Heart left ventricle (tissue), 16 donors: ENCODE results near the gene RNF224. TPM values are rescaled to one million over a fixed set of nuclear protein-coding genes. Genes with fewer than 3 reads are reported as not detected.

Source experiments
- ATAC-seq, 4 donors: fragments of 200-7000 bp; cut with Tn5 transposase; one replicate each; pipeline ENCODE4 v1.9.1; 2020 to 2022; ENCODE audit warnings: moderate library complexity in 4 of 4, mild to moderate bottlenecking in 3 of 4, moderate number of reproducible peaks in 1 of 4
- DNase-seq, 5 donors: peaks; one replicate each; pipeline ENCODE4 v3.0.0-alpha.2; 2020
- H3K27ac ChIP-seq, 12 donors: fragments of 200-600 bp; sonication (generic) in 4 of 12; one replicate each; pipeline versions ENCODE4 v1.5.0 to v1.8.0; 2016 to 2022; ENCODE audit warnings: mild to moderate bottlenecking in 2 of 12
- H3K27me3 ChIP-seq, 9 donors: fragments of 200-600 bp; sonication (generic) in 2 of 9; one replicate each; pipeline versions ENCODE4 v1.5.1 to v1.8.0; 2016 to 2022; ENCODE audit warnings: mild to moderate bottlenecking in 3 of 9
- H3K36me3 ChIP-seq, 9 donors: fragments of 200-600 bp; sonication (generic) in 2 of 9; one replicate each; pipeline versions ENCODE4 v1.5.0 to v1.8.0; 2018 to 2022; ENCODE audit warnings: mild to moderate bottlenecking in 2 of 9
- H3K4me1 ChIP-seq, 12 donors: fragments of 200-600 bp; sonication (generic) in 4 of 12; one replicate each; pipeline versions ENCODE4 v1.5.0 to v1.8.0; 2016 to 2022; ENCODE audit warnings: mild to moderate bottlenecking in 3 of 12
- H3K4me3 ChIP-seq, 12 donors: fragments of 200-600 bp; sonication (generic) in 4 of 12; one replicate each; pipeline versions ENCODE4 v1.5.0 to v1.8.0; 2017 to 2022; ENCODE audit warnings: mild to moderate bottlenecking in 9 of 12, moderate library complexity in 4 of 12
- H3K9me3 ChIP-seq, 12 donors: fragments of 200-600 bp; sonication (generic) in 4 of 12; one replicate each; pipeline versions ENCODE4 v1.5.0 to v1.8.0; 2016 to 2022; ENCODE audit warnings: mild to moderate bottlenecking in 1 of 12
- POLR2A ChIP-seq, 2 donors: fragments of 450-650 bp; IDR thresholded peaks; one replicate each; pipeline ENCODE4 v1.6.1; 2017; ENCODE audit warnings: antibody characterized with exemption in 2 of 2, mild to moderate bottlenecking in 2 of 2, moderate library complexity in 2 of 2
- WGBS, 4 donors: extraction: QIAGEN DNeasy Blood & Tissue Kit in 2 of 4; methylation state at CpG; one replicate each; pipeline versions ENCODE4 v1.1.5 to v1.1.7; 2013 to 2018; 5-methylcytosine and 5-hydroxymethylcytosine counted together
- intact Hi-C, 10 donors: fragments of 100-400 bp; cut with DNase I; formaldehyde crosslinking; loops; one replicate each; pipeline versions ENCODE4 v1.11.1 to v1.14.2; 2022
- polyA plus RNA-seq, 2 donors: library from polyadenylated mRNA; stranded (reverse); fragments of 200-250 nt; gene quantifications; one replicate each; pipeline ENCODE4 v1.2.3, GENCODE V29; 2013
- total RNA-seq, 9 donors: library from RNA; depleted of rRNA in 2 of 9; stranded (reverse); fragments of >200 nt in 2 of 9; fragmentation: NEBNext Ultra II Directional in 3 of 9; extraction: Animal tissue kit (Norgen Biotek cat#: 25700) in 3 of 9; gene quantifications; one replicate each; pipeline versions ENCODE4 v1.1.0 to v1.2.4, GENCODE V29; 2016 to 2023
- TF ChIP-seq, protein P1 (sequence below), 12 donors: fragments of 200-600 bp; sonication (generic) in 4 of 12; IDR thresholded peaks; one replicate each; pipeline versions ENCODE4 v1.5.0 to v1.8.0; 2018 to 2022; ENCODE audit warnings: antibody characterized with exemption in 12 of 12, mild to moderate bottlenecking in 5 of 12
- donor health status: ischemic (EF 13 %, LVEDD 7.1; RV severe dilation, severe dysfunction).
- donor health status: healthy with polysubstance abuse.
- donor health status: DM: no; HTN: yes; CAD: no.
- donor health status: DM: no; HTN: no; CAD: no.
- donor health status: ischemic (EF 25% LVEDD 6.9; RV normal size, moderate dysfunction).
- donor health status: ischemic (EF 25% LVEDD 5.7; RV mildly dilated, moderate dysfunction).
- donor health status: healthy.
- donor health status: DM: yes; HTN: yes; CAD: no.
- donor health status: ischemic (EF 35%, LVEDD 5.7; RV mildly dilated, moderate dysfunction).
- donor health status: nonischemic (EF 11% LVEDD 7.7; RV severe dilation, severe dysfunction).
- donor health status: DM: yes; HTN: yes; CAD: no.
- donor health status: PGD.
- donor health status: ischemic (EF 29% LVEDD 5.4; RV normal size, mild dysfunction).
- donor health status: nonischemic (EF 23%, LVEDD 6.1; RV moderate dilation, normal function).

The RNF224 gene
- total and polyA plus RNA-seq, 11 donors = not detected

GRCh38 chr9:137218754-137219271 is 8.5 kb upstream of the RNF224 start:
- no peaks in the 10 kb centered on the region for H3K9me3 ChIP-seq
- H3K36me3 ChIP-seq = peaks cover 0 to 19% (median 0%) of the 10 kb centered on the region in 9 donors
- intact Hi-C loops = no loop called here
- TF ChIP-seq, protein P1, sequence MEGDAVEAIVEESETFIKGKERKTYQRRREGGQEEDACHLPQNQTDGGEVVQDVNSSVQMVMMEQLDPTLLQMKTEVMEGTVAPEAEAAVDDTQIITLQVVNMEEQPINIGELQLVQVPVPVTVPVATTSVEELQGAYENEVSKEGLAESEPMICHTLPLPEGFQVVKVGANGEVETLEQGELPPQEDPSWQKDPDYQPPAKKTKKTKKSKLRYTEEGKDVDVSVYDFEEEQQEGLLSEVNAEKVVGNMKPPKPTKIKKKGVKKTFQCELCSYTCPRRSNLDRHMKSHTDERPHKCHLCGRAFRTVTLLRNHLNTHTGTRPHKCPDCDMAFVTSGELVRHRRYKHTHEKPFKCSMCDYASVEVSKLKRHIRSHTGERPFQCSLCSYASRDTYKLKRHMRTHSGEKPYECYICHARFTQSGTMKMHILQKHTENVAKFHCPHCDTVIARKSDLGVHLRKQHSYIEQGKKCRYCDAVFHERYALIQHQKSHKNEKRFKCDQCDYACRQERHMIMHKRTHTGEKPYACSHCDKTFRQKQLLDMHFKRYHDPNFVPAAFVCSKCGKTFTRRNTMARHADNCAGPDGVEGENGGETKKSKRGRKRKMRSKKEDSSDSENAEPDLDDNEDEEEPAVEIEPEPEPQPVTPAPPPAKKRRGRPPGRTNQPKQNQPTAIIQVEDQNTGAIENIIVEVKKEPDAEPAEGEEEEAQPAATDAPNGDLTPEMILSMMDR (IDR thresholded peaks at IDR 0.05) = no peak
- TF ChIP-seq POLR2A (IDR thresholded peaks at IDR 0.05) = no peak
- peaks cover 0 to 4% (median 0%) of the 10 kb centered on the region in 9 donors for H3K27me3 ChIP-seq
- peak in 2 of 5 donors; percentile 70 to 74 for DNase-seq
- peaks cover 2 to 48% (median 34%) of the 10 kb centered on the region in 12 donors for H3K4me1 ChIP-seq
- H3K4me3 ChIP-seq = no peak overlapping the region
- 20 to 41% (median 32%) methylated on average over 10 to 12 of the region's 12 CpGs for WGBS, 4 donors
- peak overlapping the region in 10 of 12 donors; percentile 40 to 82 (median 70) for H3K27ac ChIP-seq
- ATAC-seq = peak in 3 of 4 donors; percentile 14 to 41 (median 28)

DNA sequence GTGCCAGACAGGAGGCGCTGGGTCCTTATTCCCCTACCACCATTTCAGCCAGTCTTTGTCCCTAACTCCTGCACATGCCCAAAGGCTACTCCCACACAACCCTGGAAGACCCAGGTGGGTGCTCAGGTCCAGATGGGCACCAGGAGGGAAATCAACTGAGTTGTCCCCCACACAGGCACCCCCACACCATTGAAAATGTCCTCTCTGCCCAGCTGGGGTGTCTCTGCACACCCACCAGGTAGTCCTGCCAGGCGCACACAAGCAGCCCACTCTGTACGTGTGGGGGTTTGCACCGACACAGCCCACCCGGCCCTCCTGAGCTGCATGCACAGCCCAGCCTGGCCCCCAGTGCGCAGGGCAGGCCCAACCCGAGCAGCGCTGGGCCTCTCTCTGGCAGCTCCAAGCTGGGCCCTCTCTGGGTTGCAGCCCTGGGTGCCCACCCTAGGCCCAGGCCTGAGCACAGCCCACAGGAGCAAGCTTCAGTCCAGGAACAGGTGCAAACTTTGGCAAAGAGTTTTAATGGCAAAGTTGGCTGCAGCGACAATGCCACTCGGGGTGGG is 7.5 kb upstream of the RNF224 start:
- ATAC-seq = no peak
- intact Hi-C loops = loop anchor here in 3 of 10 donors (5.0 to 10.0 kb wide), 2 partner anchors 33 to 435 kb away; partner anchors contain the start of genes ANAPC2 (in 2 of the 3) and SSNA1 (in 2 of the 3)
- Histone ChIP-seq H3K27me3 (peaks cover 0 to 4% (median 0%) of the 10 kb centered on the region in 9 donors), H3K36me3 (peaks cover 0 to 15% (median 0%) of the 10 kb centered on the region in 9 donors), H3K4me3 (no peak overlapping the region), H3K9me3 (no peaks in the 10 kb centered on the region), H3K27ac (peak overlapping the region in 1 of 12 donors; percentile 77), H3K4me1 (peaks cover 2 to 55% (median 38%) of the 10 kb centered on the region in 12 donors)
- TF ChIP-seq, protein P1 (IDR thresholded peaks at IDR 0.05) = no peak
- no peak for TF ChIP-seq POLR2A (IDR thresholded peaks at IDR 0.05)
- WGBS, 4 donors = 88 to 94% (median 92%) methylated on average over 10 of the region's 10 CpGs
- no peak for DNase-seq

DNA sequence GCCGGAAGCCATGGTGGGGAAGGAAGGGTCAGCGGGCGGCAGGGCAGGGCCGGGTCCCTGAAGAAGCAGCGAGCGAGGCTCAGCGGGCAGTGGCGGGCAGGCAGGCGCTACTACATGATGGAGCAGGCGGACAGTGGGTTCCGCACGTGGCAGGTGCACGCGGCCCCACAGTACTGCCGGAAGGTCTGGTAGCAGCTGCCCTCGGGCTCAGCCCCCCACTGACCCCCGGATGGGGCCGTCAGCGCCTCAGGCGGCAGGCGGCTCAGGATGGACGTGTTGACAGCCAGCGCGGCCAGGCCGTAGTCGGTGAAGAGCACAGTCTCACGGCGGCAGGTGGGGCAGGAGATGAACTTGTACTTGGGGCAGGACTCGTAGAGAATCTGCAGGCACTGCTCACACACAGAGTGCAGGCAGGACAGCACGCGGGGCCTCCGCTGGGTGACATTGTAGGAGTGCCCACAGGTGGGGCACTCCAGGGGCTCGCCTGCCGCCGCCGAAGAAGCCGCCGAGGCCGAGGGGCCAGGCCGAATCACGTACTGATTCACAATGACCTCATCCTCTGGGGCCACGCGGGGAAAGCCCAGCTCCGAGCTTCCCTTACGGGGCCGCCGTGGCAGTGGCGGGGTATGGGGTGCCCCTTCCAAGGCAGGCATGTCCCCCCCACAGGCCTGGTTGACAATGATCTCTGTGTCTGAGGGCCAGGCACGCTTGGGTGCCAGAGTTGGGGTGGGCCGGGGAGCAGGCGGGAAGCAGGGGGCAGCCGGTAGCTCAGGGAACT is 6.8 kb upstream of the RNF224 start:
- H3K4me1 ChIP-seq = peaks cover 2 to 55% (median 38%) of the 10 kb centered on the region in 12 donors
- WGBS, 4 donors = 66 to 81% (median 77%) methylated on average over 21 to 52 of the region's 52 CpGs
- H3K36me3 ChIP-seq = peaks cover 0 to 8% (median 0%) of the 10 kb centered on the region in 9 donors
- peak overlapping the region in 2 of 12 donors; percentile 43 to 85 for H3K27ac ChIP-seq
- peaks cover 0 to 4% (median 0%) of the 10 kb centered on the region in 9 donors for H3K27me3 ChIP-seq
- intact Hi-C loops = loop anchor here in 3 of 10 donors (5.0 to 10.0 kb wide), 2 partner anchors 33 to 436 kb away; partner anchors contain the start of genes ANAPC2 (in 2 of the 3) and SSNA1 (in 2 of the 3)
- DNase-seq (no peak), ATAC-seq (no peak)
- H3K4me3 ChIP-seq = no peak overlapping the region
- TF ChIP-seq POLR2A (IDR thresholded peaks at IDR 0.05) = no peak
- TF ChIP-seq, protein P1 (IDR thresholded peaks at IDR 0.05) = no peak
- no peaks in the 10 kb centered on the region for H3K9me3 ChIP-seq
